ENCODE measurements around the gene CREB3L1. TPM values are rescaled to one million over a fixed set of nuclear protein-coding genes. Genes with fewer than 3 reads are reported as not detected.

CREB3L1 gene
- not detected in 2 replicates for total RNA-seq (2016; rRNA removed; fragmentation: Illumina TruSeq; extraction: Trizol)
- total RNA-seq (2016; cell fraction: cytosol; rRNA removed; fragmentation: Illumina TruSeq; extraction: Trizol; ENCODE audit: low read depth): not detected in 2 replicates
- total RNA-seq (2016; cell fraction: insoluble cytoplasmic fraction; rRNA removed; fragmentation: Illumina TruSeq; extraction: Trizol): not detected in 2 replicates
- total RNA-seq (2016; cell fraction: membrane; rRNA removed; fragmentation: Illumina TruSeq; extraction: Trizol): not detected in 2 replicates
- total RNA-seq (2016; cell fraction: nucleus; rRNA removed; fragmentation: Illumina TruSeq; extraction: Trizol): not detected in 2 replicates
- not detected in 2 replicates for polyA plus RNA-seq (2011; rRNA removed)
- polyA plus RNA-seq (2011; cell fraction: cytosol; rRNA removed): not detected in 2 replicates
- polyA plus RNA-seq (2011; cell fraction: nucleus; rRNA removed): not detected in 2 replicates
- 0.04 TPM in 1 of 2 replicates, not detected in the other for polyA plus RNA-seq (2012)
- not detected in 2 replicates for polyA plus RNA-seq (2016; cell fraction: cytosol; fragmentation: Illumina TruSeq; extraction: Trizol; ENCODE audit: low read depth)
- polyA plus RNA-seq (2016; cell fraction: insoluble cytoplasmic fraction; fragmentation: Illumina TruSeq; extraction: Trizol; ENCODE audit: low read depth): not detected in 2 replicates
- 0.13 TPM in 1 of 2 replicates, not detected in the other for polyA plus RNA-seq (2016; cell fraction: membrane; fragmentation: Illumina TruSeq; extraction: Trizol; ENCODE audit: low read depth)
- polyA plus RNA-seq (2016; cell fraction: nucleus; fragmentation: Illumina TruSeq; extraction: Trizol; ENCODE audit: insufficient read depth, low read depth): not detected in 2 replicates
- 0.12 and 1.6 TPM in 2 replicates for polyA minus RNA-seq (2011; rRNA and poly(A)+ RNA removed; ENCODE audit: low replicate concordance)
- not detected in 2 replicates for polyA minus RNA-seq (2011; cell fraction: cytosol; rRNA and poly(A)+ RNA removed)
- polyA minus RNA-seq (2011; cell fraction: nucleus; rRNA and poly(A)+ RNA removed): not detected in 2 replicates
- percentile 11 among the genes with signal in this experiment for Bru-seq, nascent RNA
- BruChase-seq, experiment 1, labeled RNA remaining after a 6-hour chase: percentile 11 among the genes with signal in this experiment
- BruChase-seq, experiment 2, labeled RNA remaining after a 2-hour chase: percentile 14 among the genes with signal in this experiment
- long read RNA-seq, experiment 1: 0 reads
- long read RNA-seq, experiment 2, partial matches to known transcripts: 0 of 2 reads
- long read RNA-seq, experiment 2, other reads (novel, unspliced or antisense): 1 of 2 reads

GRCh38 chr11:46277622-46278386 is at the start of gene CREB3L1:
Gene CREB3L1, plus strand, starts transcription at chr11:46277662. Its CDS starts 450 bp downstream, at chr11:46278112.
- Histone ChIP-seq H3K27me3 (ENCODE audit: control insufficient read depth in 1 of 2, insufficient read depth in 2 of 2, low read length in 2 of 2) (peaks cover 31 to 82% of the 10 kb centered on the region in 2 experiments), H3K9me3 (ENCODE audit: low read length) (no peaks in the 10 kb centered on the region), H2AFZ (ENCODE audit: low read length) (no peak within 1 kb of the TSS), H3K4me2 (ENCODE audit: low read depth, low read length) (peak within 1 kb of the TSS; percentile 12; the same call in 1 of the 2 replicates), H3K4me3 (replicated peaks in 1 of 3; ENCODE audit: insufficient read depth in 1 of 3, low read depth in 2 of 3, low read length in 3 of 3) (no peak within 1 kb of the TSS; a peak in 1 of 6 replicates), H3K9ac (ENCODE audit: insufficient read depth, low read depth, low read length) (no peak within 1 kb of the TSS), H3K4me1 (ENCODE audit: insufficient read depth, low read length) (peaks cover 41% of the 10 kb centered on the region), H3K27ac (ENCODE audit: extremely low read length, insufficient read depth, low read length) (no peak within 1 kb of the TSS), H4K20me1 (ENCODE audit: insufficient read depth, low read length) (peaks cover 3% of the 10 kb centered on the region), H3K79me2 (ENCODE audit: insufficient read depth, low read length) (no peaks in the 10 kb centered on the region), H3K36me3 (replicated peaks in 1 of 2; ENCODE audit: control insufficient read depth in 1 of 2, insufficient read depth in 2 of 2, low read length in 2 of 2) (no peaks in the 10 kb centered on the region)
- DNase-seq (ENCODE audit: low spot score): no peak
- in situ Hi-C loops (cut with HindIII; ENCODE audit: extremely low pct_ligation_motif_present, low pct_unique_long_range_greater_than_20kb) (no loop called here), intact Hi-C loops (cut with micrococcal nuclease; ENCODE audit: unreplicated experiment) (no loop called here)
- no peak; the same call in 2 of the 3 replicates for ATAC-seq
- no TSS peak for BruUV-seq (replicated peaks)
- no peak for FAIRE-seq
- CTCF ChIA-PET (ENCODE audit: low intra/inter-chr PET ratio, low total read pairs): no interaction called here
- TF ChIP-seq PPARG (CRISPR knock-in tag; conservative IDR thresholded peaks at IDR 0.05) (no peak), GMEB1 (CRISPR knock-in tag; IDR thresholded peaks at IDR 0.05; ENCODE audit: borderline replicate concordance) (no peak), ZNF574 (CRISPR knock-in tag; IDR thresholded peaks at IDR 0.05) (no peak), ZEB1 (IDR thresholded peaks at IDR 0.05; ENCODE audit: insufficient replicate concordance, low read depth) (no peak), EZH2 (conservative IDR thresholded peaks at IDR 0.05; ENCODE audit: low read depth, low read length) (peak; percentile 56; the same call in 1 of the 2 replicates), ZNF207 (IDR thresholded peaks at IDR 0.05; ENCODE audit: borderline replicate concordance) (no peak)
- POLR2A ChIA-PET: no interaction called here
- WGBS (ENCODE audit: low lambda C conversion rate): 0% methylated on average over 1 of the region's 61 CpGs
